Measurements from ENCODE around the gene MEG3.

The MEG3 gene

DNA sequence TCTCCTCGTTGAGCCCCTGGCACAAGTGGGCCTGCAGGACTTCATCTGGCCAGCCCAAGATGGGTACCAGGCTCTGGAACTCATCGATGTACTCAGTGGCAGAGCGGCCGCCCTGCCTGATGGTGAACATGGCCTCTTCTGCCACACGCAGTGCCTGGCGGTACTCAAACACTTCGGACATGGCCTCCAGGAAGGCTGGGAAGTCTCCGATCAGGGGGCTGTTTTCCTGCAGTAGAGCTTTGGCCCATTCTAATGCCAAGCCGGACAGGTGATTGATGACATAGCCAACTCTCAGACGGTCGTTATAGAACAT, 57.8 kb downstream of the MEG3 start:
- TF ChIP-seq, protein P1, sequence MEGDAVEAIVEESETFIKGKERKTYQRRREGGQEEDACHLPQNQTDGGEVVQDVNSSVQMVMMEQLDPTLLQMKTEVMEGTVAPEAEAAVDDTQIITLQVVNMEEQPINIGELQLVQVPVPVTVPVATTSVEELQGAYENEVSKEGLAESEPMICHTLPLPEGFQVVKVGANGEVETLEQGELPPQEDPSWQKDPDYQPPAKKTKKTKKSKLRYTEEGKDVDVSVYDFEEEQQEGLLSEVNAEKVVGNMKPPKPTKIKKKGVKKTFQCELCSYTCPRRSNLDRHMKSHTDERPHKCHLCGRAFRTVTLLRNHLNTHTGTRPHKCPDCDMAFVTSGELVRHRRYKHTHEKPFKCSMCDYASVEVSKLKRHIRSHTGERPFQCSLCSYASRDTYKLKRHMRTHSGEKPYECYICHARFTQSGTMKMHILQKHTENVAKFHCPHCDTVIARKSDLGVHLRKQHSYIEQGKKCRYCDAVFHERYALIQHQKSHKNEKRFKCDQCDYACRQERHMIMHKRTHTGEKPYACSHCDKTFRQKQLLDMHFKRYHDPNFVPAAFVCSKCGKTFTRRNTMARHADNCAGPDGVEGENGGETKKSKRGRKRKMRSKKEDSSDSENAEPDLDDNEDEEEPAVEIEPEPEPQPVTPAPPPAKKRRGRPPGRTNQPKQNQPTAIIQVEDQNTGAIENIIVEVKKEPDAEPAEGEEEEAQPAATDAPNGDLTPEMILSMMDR (conservative IDR thresholded peaks at IDR 0.05; ENCODE audit: low read depth, low read length) = no peak
- no peak for DNase-seq (ENCODE audit: low read depth)
- no peak overlapping the region for H3K4me3 ChIP-seq (ENCODE audit: low read length)

DNA sequence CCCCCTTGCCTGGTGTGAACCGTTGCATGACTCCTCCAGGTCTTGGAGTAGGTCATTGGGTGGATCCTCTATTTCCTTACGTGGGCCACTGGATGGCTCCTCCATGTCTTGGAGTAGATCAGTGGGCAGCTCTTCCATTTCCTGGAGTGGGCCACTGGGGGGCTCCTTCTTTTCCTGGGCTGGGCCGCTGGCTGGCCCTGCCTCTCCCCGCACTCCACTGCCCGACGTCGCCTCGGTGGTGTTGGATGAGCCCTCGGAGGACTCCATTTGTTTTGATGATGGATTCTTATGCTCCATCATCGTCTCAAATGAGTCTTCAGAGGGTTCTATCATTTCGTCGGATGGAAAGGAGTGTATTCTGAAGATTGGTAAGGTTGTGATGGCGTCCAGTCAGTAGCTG, 58.5 kb downstream of the MEG3 start:
- TF ChIP-seq, protein P1 (conservative IDR thresholded peaks at IDR 0.05; ENCODE audit: low read depth, low read length) = no peak
- no peak for DNase-seq (ENCODE audit: low read depth)
- no peak overlapping the region for H3K4me3 ChIP-seq (ENCODE audit: low read length)

DNA sequence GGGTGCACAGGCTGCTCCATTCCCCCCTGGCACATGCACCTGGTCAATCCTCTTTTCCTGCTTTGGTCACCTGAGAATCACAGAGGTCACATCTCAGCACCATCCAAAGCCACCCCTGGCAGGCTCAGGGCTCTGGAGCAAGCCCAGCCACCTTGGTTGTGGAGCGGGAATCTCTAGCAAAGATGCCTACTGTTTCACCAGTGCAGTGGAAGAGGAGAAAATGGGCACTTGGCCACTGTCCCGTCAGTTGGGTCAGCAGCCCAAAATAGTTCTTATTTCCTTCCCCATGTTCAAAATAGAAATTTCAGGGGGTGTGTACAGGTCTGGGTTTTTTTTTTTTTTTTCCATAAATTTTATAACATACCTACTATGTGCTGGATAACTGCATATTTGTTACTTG, 59.3 kb downstream of the MEG3 start:
- no peak for DNase-seq (ENCODE audit: low read depth)
- TF ChIP-seq, protein P1 (conservative IDR thresholded peaks at IDR 0.05; ENCODE audit: low read depth, low read length) = no peak
- no peak overlapping the region for H3K4me3 ChIP-seq (ENCODE audit: low read length)

DNA sequence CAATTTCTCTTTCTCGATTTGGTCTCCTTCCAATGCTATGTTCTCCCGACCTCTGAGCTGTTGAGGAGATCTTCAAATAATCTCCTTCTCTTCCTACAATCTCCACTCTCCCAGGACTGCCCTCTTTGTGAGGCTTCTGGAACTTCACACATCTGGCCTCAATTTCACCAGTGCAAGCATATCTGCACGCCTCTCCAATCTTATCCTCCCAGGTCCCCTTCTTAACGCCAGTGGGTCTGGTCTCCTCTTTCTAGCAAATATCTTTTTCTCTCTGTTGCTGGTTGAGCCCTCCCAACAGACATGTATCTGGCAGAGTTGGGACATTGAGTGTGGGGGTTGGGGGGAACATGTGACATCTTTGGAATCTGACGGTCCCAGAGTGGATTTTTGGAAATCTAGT, 59.7 kb downstream of the MEG3 start:
- H3K4me3 ChIP-seq (ENCODE audit: low read length) = no peak overlapping the region
- no peak for DNase-seq (ENCODE audit: low read depth)
- TF ChIP-seq, protein P1 (conservative IDR thresholded peaks at IDR 0.05; ENCODE audit: low read depth, low read length) = no peak

DNA sequence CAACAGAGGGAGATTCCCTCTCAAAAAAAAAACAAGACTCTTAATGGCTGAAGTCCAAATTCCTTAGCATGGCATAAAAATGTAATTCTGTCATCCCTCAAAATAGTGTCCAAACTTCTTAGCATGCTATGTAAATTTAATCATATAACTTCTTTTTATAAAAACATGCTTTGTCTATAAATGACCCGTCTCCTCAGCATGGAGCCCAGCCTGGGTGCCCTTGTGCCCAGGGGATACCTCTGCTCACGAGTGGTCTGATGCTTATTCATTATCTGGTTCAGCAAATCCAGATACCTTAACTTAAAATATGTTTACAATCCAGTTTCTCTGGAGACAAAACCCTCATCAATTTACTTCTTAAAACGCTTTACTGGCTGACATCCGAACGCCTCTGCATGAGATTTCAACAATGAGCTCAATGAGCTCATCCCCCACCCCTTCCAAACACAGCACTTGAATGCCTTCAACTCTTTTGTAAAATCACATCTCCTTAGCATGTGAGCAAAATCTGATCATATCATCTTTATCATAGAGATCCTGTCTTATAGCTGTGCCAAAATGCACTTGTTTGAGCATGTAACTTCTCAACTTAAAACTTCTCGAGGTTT, 61.9 kb downstream of the MEG3 start:
- DNase-seq (ENCODE audit: low read depth) = no peak
- H3K4me3 ChIP-seq (ENCODE audit: low read length) = no peak overlapping the region
- TF ChIP-seq, protein P1 (conservative IDR thresholded peaks at IDR 0.05; ENCODE audit: low read depth, low read length) = no peak

DNA sequence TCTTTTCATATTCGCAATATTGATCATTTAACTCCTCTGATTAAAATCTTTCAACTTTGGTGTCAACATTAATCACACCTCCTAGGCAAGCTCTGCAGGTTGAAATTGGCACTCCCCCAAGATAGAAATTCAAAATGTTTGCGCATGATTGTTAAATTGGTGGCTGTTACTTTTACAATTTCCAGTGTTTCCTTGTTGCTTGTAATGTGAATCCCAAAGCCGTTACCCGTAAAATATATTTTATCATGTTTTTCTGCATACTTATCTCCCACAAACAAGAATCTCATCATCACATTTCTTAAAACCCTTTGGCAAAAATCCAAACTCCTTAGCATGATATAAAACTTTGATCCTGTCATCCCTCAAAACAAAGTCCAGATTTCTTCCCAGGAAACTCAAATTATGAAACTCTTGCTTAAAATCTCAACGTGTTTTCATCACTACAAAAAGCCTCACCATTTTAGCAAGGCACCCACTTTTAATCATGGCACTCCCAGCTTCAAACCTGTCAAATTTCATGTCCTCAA, 62.9 kb downstream of the MEG3 start:
- TF ChIP-seq, protein P1 (conservative IDR thresholded peaks at IDR 0.05; ENCODE audit: low read depth, low read length) = no peak
- no peak for DNase-seq (ENCODE audit: low read depth)
- H3K4me3 ChIP-seq (ENCODE audit: low read length) = no peak overlapping the region

DNA sequence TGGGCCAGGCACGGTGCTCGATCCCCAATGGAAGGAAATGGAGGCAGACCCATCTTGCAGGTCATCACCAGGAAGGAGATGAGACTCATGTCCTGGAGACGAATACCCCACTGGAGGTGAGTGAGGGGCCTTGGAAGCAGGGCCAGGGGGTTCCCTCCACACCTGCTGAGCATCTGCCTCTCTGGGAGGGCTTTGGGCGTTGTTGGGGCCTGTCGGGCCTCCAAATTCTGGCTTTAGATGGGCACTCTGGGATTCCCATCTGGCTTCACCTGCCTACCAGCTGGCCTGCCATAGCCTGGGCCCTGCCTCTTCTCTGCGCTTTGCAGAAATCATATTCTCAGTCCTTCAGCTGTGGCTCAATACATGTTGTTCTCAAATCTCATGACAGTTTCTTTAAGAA, 63.7 kb downstream of the MEG3 start:
- no peak overlapping the region for H3K4me3 ChIP-seq (ENCODE audit: low read length)
- TF ChIP-seq, protein P1 (conservative IDR thresholded peaks at IDR 0.05; ENCODE audit: low read depth, low read length) = no peak
- no peak for DNase-seq (ENCODE audit: low read depth)

Data from retinal pigment epithelial cell (primary cell).